HEK293T (cell line): ENCODE results near the gene TBC1D5.
"Not testable (repeated sequence)": the region's sequence is repeated elsewhere in the genome, so short reads cannot be mapped to it uniquely, and the experiment has no call there.

Source experiments
- CTCF ChIA-PET: fragments of 350-600 bp; formaldehyde crosslinking; extraction: SDS; loops from one replicate; lab custom pipeline; 2021; ENCODE audit warnings: antibody characterized with exemption, inconsistent platforms; lab: Yijun Ruan, JAX
- POLR2A ChIA-PET: fragments of 350-600 bp; formaldehyde crosslinking; extraction: SDS; loops from one replicate; lab custom pipeline; 2020; ENCODE audit warnings: antibody characterized with exemption, inconsistent platforms; lab: Yijun Ruan, JAX
- DNase-seq: peaks from one replicate; pipeline ENCODE4 v3.0.0; 2012; ENCODE audit warnings: mixed read lengths; ENCODE audit errors: extremely low spot score
- ARNT ChIP-seq: fragments of 450-650 bp; IDR thresholded peaks from 2 replicates; pipeline ENCODE4 v1.6.1; 2017; ENCODE audit warnings: mild to moderate bottlenecking
- BHLHE40 ChIP-seq: fragments of 450-650 bp; IDR thresholded peaks from 2 replicates; pipeline ENCODE4 v1.6.1; 2016; ENCODE audit warnings: mild to moderate bottlenecking, moderate library complexity, borderline replicate concordance
- CTBP1 ChIP-seq: fragments of 450-650 bp; IDR thresholded peaks from 2 replicates; pipeline ENCODE4 v1.6.1; 2016; ENCODE audit warnings: borderline replicate concordance
- ELF4 ChIP-seq: fragments of 450-650 bp; IDR thresholded peaks from 2 replicates; pipeline ENCODE4 v1.6.1; 2017; ENCODE audit warnings: antibody characterized with exemption
- FOXA1 ChIP-seq: fragments of 450-650 bp; IDR thresholded peaks from 2 replicates; pipeline ENCODE4 v1.6.1; 2016; ENCODE audit warnings: mild to moderate bottlenecking
- FOXK2 ChIP-seq: fragments of 450-650 bp; IDR thresholded peaks from 2 replicates; pipeline ENCODE4 v1.6.1; 2016; ENCODE audit warnings: mild to moderate bottlenecking
- FOXM1 ChIP-seq: fragments of 450-650 bp; IDR thresholded peaks from 2 replicates; pipeline ENCODE4 v1.6.1; 2017; ENCODE audit warnings: mild to moderate bottlenecking, borderline replicate concordance
- HDGF ChIP-seq: fragments of 450-650 bp; IDR thresholded peaks from 2 replicates; pipeline ENCODE4 v1.6.1; 2017; ENCODE audit warnings: antibody characterized with exemption, borderline replicate concordance
- L3MBTL2 ChIP-seq: fragments of 450-650 bp; conservative IDR thresholded peaks from 2 replicates; pipeline ENCODE4 v1.6.1; 2016; ENCODE audit warnings: mild to moderate bottlenecking
- LEF1 ChIP-seq: fragments of 450-650 bp; IDR thresholded peaks from 2 replicates; pipeline ENCODE4 v1.6.1; 2017; ENCODE audit warnings: mild to moderate bottlenecking, borderline replicate concordance
- NFRKB ChIP-seq: fragments of 450-650 bp; IDR thresholded peaks from 2 replicates; pipeline ENCODE4 v1.6.1; 2016; ENCODE audit warnings: mild to moderate bottlenecking, moderate library complexity
- SP1 ChIP-seq: fragments of 450-650 bp; IDR thresholded peaks from 2 replicates; pipeline ENCODE4 v1.6.1; 2017
- SUZ12 ChIP-seq: fragments of 450-650 bp; IDR thresholded peaks from 2 replicates; pipeline ENCODE4 v1.6.1; 2016; ENCODE audit warnings: mild to moderate bottlenecking
- TARDBP ChIP-seq: fragments of 450-650 bp; IDR thresholded peaks from 2 replicates; pipeline ENCODE4 v1.6.1; 2016
- ZNF384 ChIP-seq: fragments of 450-650 bp; IDR thresholded peaks from 2 replicates; pipeline ENCODE4 v1.6.1; 2016
- TF ChIP-seq, protein P1 (sequence below): fragments of 450-650 bp; IDR thresholded peaks from 2 replicates; pipeline ENCODE4 v1.6.1; 2016

TBC1D5 gene

DNA sequence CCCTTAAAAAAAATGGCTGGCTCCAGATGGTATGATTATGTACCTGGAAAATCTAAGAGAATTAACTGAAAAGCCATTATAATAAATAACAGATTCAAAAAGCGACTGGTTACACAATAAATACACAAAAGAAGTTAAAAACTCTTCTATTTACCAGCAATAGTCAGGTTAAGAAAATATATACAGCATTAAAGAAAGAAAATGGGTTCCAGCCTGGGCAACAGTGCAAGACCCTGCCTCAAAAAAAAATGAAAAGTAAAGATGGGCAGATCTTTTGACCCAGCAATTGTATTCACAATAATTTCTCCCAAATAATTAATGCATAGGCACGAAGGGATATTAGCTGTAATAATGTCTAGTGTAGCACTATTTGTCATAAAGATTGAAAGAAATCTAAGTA lies 8.7 kb downstream of the TBC1D5 start:
- CTCF ChIA-PET, result no interaction called here

DNA sequence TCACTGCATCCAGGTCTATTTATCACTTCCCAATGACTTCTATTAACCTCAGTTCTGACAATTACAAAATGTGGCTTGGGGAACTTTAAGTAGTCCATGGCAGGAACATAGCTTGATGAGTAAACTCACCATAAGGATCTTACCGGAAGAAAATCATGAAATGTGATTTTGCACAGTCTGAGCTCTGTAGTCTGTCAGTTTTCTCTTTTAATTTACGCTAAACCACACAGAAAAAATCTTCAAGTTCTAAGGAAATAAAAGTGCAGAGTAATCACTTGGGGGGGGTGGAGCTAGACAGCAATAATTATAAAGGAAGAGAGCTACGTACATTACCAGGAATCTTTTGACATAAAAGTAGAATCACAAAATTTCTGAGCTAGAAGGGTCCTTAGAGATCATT lies 9.2 kb downstream of the TBC1D5 start:
- DNase-seq, result no peak
- POLR2A ChIA-PET, result interaction anchor here (1.8 kb wide), 1 partner anchor 10 kb away, joined by 7 read pairs; the partner anchor contains the start of gene TBC1D5
- CTCF ChIA-PET, result no interaction called here
- TF ChIP-seq BHLHE40 (no peak), ARNT (no peak), FOXK2 (no peak), HDGF (no peak), SP1 (no peak), L3MBTL2 (no peak), TARDBP (no peak), LEF1 (no peak), FOXA1 (no peak), FOXM1 (no peak), NFRKB (no peak), SUZ12 (no peak), ELF4 (no peak), CTBP1 (no peak), ZNF384 (no peak)
- TF ChIP-seq, protein P1, sequence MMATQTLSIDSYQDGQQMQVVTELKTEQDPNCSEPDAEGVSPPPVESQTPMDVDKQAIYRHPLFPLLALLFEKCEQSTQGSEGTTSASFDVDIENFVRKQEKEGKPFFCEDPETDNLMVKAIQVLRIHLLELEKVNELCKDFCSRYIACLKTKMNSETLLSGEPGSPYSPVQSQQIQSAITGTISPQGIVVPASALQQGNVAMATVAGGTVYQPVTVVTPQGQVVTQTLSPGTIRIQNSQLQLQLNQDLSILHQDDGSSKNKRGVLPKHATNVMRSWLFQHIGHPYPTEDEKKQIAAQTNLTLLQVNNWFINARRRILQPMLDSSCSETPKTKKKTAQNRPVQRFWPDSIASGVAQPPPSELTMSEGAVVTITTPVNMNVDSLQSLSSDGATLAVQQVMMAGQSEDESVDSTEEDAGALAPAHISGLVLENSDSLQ, result no peak

More for the DNA sequence above, 8.7 kb downstream of the TBC1D5 start:
- no peak for TF ChIP-seq TARDBP
- no peak for TF ChIP-seq ZNF384
- no peak for TF ChIP-seq BHLHE40
- no peak for TF ChIP-seq HDGF
- no peak for TF ChIP-seq SUZ12
- TF ChIP-seq, protein P1, result no peak
- no peak for TF ChIP-seq ARNT
- no peak for TF ChIP-seq L3MBTL2
- TF ChIP-seq ELF4, result no peak
- no peak for TF ChIP-seq FOXA1
- TF ChIP-seq LEF1, result no peak
- TF ChIP-seq CTBP1, result no peak
- TF ChIP-seq FOXM1, result no peak
- TF ChIP-seq NFRKB, result no peak
- no peak for TF ChIP-seq SP1
- no peak for TF ChIP-seq FOXK2
- DNase-seq, result no peak
- POLR2A ChIA-PET, result interaction anchor here (1.8 kb wide), 1 partner anchor 9 kb away, joined by 7 read pairs; the partner anchor contains the start of gene TBC1D5

DNA sequence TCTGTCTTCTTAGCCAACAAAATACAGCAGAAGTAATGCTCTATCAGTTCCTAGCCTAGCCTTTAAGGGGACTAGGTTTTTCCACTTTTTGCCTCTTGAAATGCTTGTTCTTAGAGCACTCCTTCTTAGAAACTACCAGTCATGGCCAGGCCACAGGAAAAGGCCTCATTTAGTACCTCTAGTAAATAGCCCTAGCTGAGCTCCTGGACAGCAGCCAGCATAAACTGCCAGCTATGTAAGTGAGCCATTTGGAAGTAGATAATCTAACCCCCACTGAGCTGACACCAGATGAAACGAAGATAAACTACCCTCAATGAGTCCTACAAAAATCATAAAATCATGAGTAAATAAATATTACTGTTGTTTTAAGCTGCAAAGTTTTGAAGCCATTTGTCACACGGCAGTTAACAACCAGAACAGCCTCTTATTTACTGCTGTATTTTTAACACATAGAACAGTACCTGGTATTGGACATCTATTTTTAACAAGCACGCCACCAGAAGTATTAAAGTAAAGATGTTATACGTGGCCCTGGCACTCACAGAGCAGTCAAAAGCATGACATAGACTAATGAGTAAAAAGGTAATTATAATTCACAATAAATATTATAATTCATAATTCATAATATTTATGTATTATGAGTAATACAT lies 12.0 kb downstream of the TBC1D5 start:
- peak; percentile 74 for DNase-seq
- ChIA-PET CTCF (interaction anchor here (1.0 to 1.6 kb wide), 2 partner anchors 10 to 111 kb away, joined by 3 to 4 read pairs; no protein-coding TSS in a partner anchor), POLR2A (interaction anchor here (2.1 kb wide), 1 partner anchor 11 kb away, joined by 16 read pairs; the partner anchor contains the start of gene TBC1D5)
- peak; percentile 97 for TF ChIP-seq LEF1
- TF ChIP-seq BHLHE40, result no peak
- TF ChIP-seq L3MBTL2, result no peak
- TF ChIP-seq FOXK2, result peak; percentile 81; the same call in 1 of the 2 replicates
- TF ChIP-seq, protein P1, result peak; percentile 98
- TF ChIP-seq CTBP1, result peak; percentile 98
- 0 out of 2 replicates have a peak, but pooled peaks have one; percentile 49 for TF ChIP-seq TARDBP
- no peak for TF ChIP-seq SP1
- TF ChIP-seq ZNF384, result peak; percentile 51
- TF ChIP-seq FOXM1, result peak; percentile 58; the same call in 1 of the 2 replicates
- peak; percentile 84 for TF ChIP-seq FOXA1
- peak; percentile 93 for TF ChIP-seq ARNT

DNA sequence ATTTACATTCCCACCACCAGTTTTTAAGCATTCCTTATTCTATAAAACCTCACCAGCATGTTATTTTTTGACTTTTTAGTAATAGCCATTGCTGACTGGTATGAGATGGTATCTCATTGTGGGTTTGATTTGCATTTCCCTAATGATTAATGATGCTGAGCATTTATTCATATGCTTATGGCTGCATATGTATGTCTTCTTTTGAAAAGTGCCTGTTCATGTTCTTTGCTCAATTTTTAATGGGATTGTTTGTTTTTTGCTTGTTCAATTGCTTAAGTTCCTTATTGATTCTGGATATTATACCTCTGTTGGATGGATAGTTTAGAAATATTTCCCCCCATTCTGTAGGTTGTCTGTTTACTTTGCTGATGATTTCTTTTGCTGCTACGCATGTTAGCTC lies 16.1 kb downstream of the TBC1D5 start:
- ChIA-PET POLR2A (no interaction called here), CTCF (no interaction called here)
- TF ChIP-seq L3MBTL2 (no peak), LEF1 (no peak), TARDBP (no peak), ZNF384 (no peak), FOXM1 (no peak), ARNT (no peak), SP1 (no peak)
- no peak for DNase-seq

DNA sequence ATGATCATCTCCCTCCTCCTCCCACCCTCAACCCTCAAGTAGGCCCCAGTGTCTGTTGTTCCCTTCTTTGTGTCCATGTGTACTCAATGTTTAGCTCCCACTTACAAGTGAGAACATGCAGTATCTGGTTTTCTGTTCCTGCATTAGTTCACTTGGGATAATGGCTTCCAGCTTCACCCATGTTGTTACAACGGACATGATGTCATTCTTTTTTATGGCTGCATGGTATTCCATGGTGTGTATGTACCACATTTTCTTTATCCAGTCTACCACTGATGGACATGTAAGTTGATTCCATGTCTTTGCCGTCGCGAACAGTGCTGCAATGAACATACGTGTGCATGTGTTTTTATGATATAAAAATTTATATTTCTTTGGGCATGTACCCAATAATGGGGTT lies 16.6 kb downstream of the TBC1D5 start:
- DNase-seq, CTCF ChIA-PET, POLR2A ChIA-PET: not testable (repeated sequence)

DNA sequence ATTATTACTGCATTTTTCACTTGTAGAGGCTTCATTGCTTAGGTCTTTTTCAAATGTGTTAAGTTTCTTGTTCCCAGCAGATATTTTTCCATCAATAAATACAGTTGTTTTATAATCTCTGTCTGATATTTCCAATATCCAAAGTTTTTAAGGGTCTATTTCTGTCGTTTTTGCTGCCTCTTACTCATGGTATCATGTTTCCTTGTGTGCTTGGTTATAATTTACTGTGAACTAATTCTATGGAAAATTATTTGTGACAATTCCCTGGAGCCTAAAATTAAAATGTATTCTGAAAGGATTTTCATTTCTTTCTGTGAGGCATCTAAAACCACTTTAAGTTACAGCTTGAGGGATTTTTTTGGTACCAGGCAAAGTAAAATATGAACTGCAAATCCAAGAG lies 17.5 kb downstream of the TBC1D5 start:
- ChIA-PET POLR2A (interaction anchor here (1.7 kb wide), 1 partner anchor 18 kb away, joined by 4 read pairs; the partner anchor contains the start of gene TBC1D5), CTCF (interaction anchor here (0.6 kb wide), 1 partner anchor 153 kb away, joined by 3 read pairs; no protein-coding TSS in a partner anchor)
- TF ChIP-seq TARDBP, result no peak
- no peak for TF ChIP-seq FOXK2
- DNase-seq, result no peak
